Neutrophil (primary cell): Measurements from ENCODE around the gene ARHGAP30.

Experiments used
- H3K27ac ChIP-seq: fragments of 200-600 bp; sonication (generic); 2 replicates; pipeline ENCODE4 v1.5.1; 2016; ENCODE audit warnings: mild to moderate bottlenecking, moderate library complexity
- H3K27me3 ChIP-seq: fragments of 200-600 bp; sonication (generic); 2 replicates; pipeline ENCODE4 v1.6.0; 2016; ENCODE audit warnings: mild to moderate bottlenecking
- H3K36me3 ChIP-seq: fragments of 200-600 bp; sonication (generic); 2 replicates; pipeline ENCODE4 v1.5.1; 2017
- H3K4me1 ChIP-seq, 2 experiments: fragments of 200-600 bp in 1 of 2; sonication (generic) in 1 of 2; 1 replicate in 1 of 2; 2 replicates in 1 of 2; pipeline versions ENCODE4 v1.5.1 to v1.6.1; 2013 to 2016; ENCODE audit warnings: low read depth in 1 of 2, low read length in 1 of 2, mild to moderate bottlenecking in 1 of 2, moderate library complexity in 1 of 2; ENCODE audit not compliant: control insufficient read depth in 1 of 2, insufficient read depth in 1 of 2
- H3K4me3 ChIP-seq, 2 experiments: fragments of 200-600 bp in 1 of 2; sonication (generic) in 1 of 2; 1 replicate in 1 of 2; 2 replicates in 1 of 2; pipeline ENCODE4 v1.5.1; 2013 to 2016; ENCODE audit warnings: low read depth in 1 of 2, low read length in 1 of 2, mild to moderate bottlenecking in 1 of 2, moderate library complexity in 1 of 2
- H3K9me3 ChIP-seq: fragments of 200-600 bp; sonication (generic); 2 replicates; pipeline ENCODE4 v1.5.1; 2016
- CTCF ChIP-seq: fragments of 200-600 bp; sonication (generic); IDR thresholded peaks from 2 replicates; pipeline ENCODE4 v1.5.1; 2016; ENCODE audit warnings: antibody characterized with exemption

Gene ARHGAP30

DNA sequence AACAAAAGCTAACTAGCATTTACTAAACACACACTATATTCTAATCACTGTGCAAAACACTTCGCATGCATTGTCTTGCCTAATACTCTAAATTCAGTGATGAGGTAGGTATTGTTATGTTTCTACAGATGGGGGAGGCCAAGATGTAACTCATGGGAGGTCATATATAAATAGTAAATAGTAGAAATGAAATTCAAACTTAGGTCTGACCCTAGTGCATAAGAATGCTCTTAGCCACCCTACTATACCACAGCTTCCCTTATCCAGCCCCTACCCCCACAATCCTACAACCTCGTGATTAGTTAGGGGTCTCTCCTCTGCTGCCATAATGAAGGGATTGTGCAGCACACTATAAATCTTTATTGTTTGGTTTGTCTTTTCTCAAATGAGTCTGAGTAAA, 44.9 kb upstream of the ARHGAP30 start:
- H3K27me3 ChIP-seq: no peaks in the 10 kb centered on the region
- H3K4me1 ChIP-seq: peaks cover 36 to 38% of the 10 kb centered on the region in 2 experiments
- no peak overlapping the region for H3K4me3 ChIP-seq
- no peak for TF ChIP-seq CTCF
- H3K9me3 ChIP-seq: no peaks in the 10 kb centered on the region
- peaks cover 6% of the 10 kb centered on the region for H3K36me3 ChIP-seq
- H3K27ac ChIP-seq: no peak overlapping the region

- H3K27ac ChIP-seq: no peak overlapping the region
- H3K9me3 ChIP-seq: no peaks in the 10 kb centered on the region
Observed at GRCh38 chr1:161113915-161114314, 44.2 kb upstream of the ARHGAP30 start.

GRCh38 chr1:161111527-161111926, 41.8 kb upstream of the ARHGAP30 start:
- no peaks in the 10 kb centered on the region for H3K9me3 ChIP-seq
- no peak overlapping the region for H3K4me3 ChIP-seq
- H3K4me1 ChIP-seq: peaks cover 10 to 13% of the 10 kb centered on the region in 2 experiments
- no peak overlapping the region for H3K27ac ChIP-seq
- no peaks in the 10 kb centered on the region for H3K27me3 ChIP-seq
- no peaks in the 10 kb centered on the region for H3K36me3 ChIP-seq
- TF ChIP-seq CTCF: no peak

More at GRCh38 chr1:161113915-161114314, 44.2 kb upstream of the ARHGAP30 start:
- H3K4me1 ChIP-seq: peaks cover 29 to 32% of the 10 kb centered on the region in 2 experiments
- TF ChIP-seq CTCF: no peak
- no peaks in the 10 kb centered on the region for H3K36me3 ChIP-seq
- no peaks in the 10 kb centered on the region for H3K27me3 ChIP-seq
- H3K4me3 ChIP-seq: no peak overlapping the region

- H3K27me3 ChIP-seq: no peaks in the 10 kb centered on the region
- no peak overlapping the region for H3K27ac ChIP-seq
- H3K4me1 ChIP-seq: peaks cover 7 to 9% of the 10 kb centered on the region in 2 experiments
- no peak overlapping the region for H3K4me3 ChIP-seq
- no peak for TF ChIP-seq CTCF
- no peaks in the 10 kb centered on the region for H3K9me3 ChIP-seq
- no peaks in the 10 kb centered on the region for H3K36me3 ChIP-seq
Observed at GRCh38 chr1:161111117-161111516, 41.4 kb upstream of the ARHGAP30 start.

GRCh38 chr1:161106431-161106830, 36.7 kb upstream of the ARHGAP30 start:
- peaks cover 9% of the 10 kb centered on the region for H3K36me3 ChIP-seq
- TF ChIP-seq CTCF: no peak
- H3K4me3 ChIP-seq: no peak overlapping the region
- no peak overlapping the region for H3K27ac ChIP-seq
- no peaks in the 10 kb centered on the region for H3K9me3 ChIP-seq
- H3K27me3 ChIP-seq: no peaks in the 10 kb centered on the region
- H3K4me1 ChIP-seq: peaks cover 1 to 3% of the 10 kb centered on the region in 2 experiments

GRCh38 chr1:161100556-161100955, 30.9 kb upstream of the ARHGAP30 start:
- Histone ChIP-seq H3K36me3 (peaks cover 12% of the 10 kb centered on the region), H3K4me1 (peaks cover 25 to 29% of the 10 kb centered on the region in 2 experiments), H3K27me3 (peaks cover 11% of the 10 kb centered on the region), H3K27ac (no peak overlapping the region), H3K9me3 (no peaks in the 10 kb centered on the region), H3K4me3 (no peak overlapping the region)
- TF ChIP-seq CTCF: no peak
